ENCODE data around the gene EMC6.
"Not testable (repeated sequence)": the region's sequence is repeated elsewhere in the genome, so short reads cannot be mapped to it uniquely, and the experiment has no call there.

Gene EMC6

DNA sequence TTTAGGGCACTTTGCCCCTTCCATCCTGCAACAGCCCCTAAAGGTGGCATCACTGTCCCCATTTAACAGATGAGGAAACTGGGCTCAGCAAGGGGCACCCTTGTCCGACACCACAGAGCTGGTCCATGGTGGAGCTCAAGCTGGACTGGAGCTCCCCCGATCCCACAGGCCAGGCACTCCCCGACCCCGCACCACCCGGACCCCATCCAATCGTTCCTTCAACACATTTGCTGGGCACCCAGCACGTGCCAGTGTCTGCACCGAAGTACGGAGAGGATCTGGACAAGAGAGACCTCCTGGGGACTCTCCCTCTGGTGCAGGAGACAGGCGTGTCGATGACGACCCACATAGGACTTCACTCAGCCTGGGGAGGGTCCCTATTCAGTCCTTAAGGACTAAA lies 13.4 kb downstream of the EMC6 start:
- DNase-seq, result no peak

DNA sequence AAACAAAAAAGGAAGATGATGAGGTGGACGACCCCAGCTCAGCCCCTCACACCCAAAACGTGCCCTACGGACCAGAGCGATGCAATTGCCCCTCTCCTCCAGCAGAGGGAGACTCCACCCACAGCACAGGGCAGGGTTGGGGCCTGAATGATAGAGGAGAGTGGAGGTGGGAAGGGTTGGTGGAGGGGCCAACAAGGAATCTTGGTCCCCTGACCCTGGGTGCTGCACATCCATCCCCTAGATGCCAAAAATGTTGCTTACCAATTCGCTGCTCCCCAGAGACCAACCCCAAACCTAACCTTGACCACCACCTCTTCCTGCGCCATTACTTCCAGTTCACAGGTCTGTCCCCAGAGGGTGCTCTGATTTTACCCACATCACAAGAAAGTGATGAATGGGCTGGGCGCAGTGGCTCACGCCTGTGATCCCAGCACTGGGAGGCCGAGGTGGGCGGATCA lies 14.5 kb downstream of the EMC6 start:
- DNase-seq, result no peak

DNA sequence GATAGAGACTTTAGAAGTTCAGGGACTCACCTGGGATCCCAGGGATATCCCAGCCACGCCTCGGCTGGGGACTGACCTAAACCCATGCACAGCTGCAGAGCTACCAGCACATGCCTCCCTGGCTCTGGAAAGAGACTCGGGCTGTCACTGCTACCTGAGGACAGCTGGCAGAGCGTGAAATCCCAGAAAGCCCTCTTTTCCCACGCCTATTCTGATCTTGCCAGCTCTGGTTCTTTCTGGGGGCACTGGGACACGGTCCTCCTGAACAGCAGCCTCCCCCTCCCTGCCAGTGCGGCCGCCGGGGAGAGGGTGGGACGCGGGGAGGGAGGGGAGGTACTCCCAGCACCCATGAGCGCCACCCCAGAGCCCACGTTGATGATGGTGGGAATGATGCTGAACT lies 16.6 kb downstream of the EMC6 start:
- no peak for DNase-seq

DNA sequence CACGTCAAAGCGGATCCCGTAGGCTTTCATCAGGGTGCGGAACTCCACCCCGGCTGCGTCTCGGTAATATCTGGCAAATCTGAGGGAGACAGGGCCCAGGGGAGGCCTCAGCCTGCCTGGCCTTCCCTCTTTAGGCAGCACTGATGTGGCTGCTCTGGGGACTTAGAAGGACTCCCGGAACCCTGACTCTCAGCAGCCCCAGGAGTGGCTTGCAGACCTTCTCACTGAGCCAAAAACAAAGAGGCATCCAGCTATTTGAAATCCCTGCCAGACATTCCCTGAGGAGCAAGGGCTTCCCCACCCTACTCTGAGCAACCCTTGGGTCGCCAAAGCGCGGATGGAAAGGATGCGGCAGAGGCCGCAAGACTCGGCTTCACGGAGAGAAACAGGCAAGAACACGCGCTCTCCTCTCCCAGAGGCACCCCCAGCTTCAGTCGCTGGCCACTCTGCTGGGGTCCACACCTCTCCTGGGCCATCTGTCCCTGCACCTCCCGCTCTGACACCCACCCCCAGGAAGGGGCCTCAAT lies 19.5 kb downstream of the EMC6 start:
- no peak for DNase-seq

DNA sequence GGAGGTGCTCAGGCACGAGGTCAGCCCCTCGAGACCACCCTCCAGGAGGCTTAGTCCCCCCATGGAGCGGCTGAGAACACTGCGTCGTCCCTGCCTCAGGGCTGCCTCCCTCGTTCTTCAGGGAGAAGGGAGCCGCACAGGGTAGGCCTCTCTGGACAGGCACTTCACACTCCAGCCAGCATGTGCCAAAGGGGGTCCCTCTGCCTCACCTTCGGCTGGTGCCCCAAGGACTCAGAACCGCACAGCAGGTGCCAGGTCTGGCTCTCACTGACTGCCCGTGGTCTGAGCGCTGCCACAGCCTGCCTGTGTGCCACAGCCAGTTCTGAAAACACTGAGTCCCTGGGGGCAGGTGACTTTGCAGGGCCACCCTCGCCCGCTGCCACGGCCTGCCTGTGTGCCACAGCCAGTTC lies 20.2 kb downstream of the EMC6 start:
- DNase-seq, result no peak

DNA sequence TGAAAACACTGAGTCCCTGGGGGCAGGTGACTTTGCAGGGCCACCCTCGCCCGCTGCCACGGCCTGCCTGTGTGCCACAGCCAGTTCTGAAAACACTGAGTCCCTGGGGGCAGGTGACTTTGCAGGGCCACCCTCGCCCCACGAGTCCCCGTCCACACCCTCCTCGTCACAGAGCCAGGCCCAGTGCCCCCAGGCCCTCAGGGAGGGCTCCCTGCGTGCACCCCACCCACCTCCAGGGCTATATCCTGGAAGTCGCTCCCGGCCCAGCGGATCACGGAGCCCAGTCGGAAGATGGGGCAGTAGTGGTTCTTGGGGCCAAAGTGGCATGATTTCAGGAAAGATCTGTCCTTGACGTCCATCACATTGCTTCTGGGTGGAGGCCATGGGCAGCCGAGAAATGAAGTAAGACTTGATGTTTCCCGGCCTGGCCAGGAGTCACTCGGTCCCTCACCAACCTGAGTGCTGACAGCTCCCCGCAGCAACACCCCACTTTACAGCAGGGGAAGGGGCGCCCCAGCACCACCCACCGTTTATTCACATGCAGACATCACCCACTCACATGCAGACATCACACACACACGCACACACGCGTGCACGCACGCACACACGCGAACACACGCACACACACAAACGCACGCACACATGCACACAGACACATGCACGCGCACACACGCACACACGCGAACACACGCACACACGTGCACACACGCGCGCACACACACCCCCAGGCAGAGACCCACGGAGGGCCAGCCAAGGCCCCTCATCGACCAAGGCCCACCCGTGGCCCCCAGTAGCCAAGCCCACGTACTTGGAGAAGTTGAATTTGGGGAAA lies 20.9 kb downstream of the EMC6 start:
- no peak for DNase-seq

DNA sequence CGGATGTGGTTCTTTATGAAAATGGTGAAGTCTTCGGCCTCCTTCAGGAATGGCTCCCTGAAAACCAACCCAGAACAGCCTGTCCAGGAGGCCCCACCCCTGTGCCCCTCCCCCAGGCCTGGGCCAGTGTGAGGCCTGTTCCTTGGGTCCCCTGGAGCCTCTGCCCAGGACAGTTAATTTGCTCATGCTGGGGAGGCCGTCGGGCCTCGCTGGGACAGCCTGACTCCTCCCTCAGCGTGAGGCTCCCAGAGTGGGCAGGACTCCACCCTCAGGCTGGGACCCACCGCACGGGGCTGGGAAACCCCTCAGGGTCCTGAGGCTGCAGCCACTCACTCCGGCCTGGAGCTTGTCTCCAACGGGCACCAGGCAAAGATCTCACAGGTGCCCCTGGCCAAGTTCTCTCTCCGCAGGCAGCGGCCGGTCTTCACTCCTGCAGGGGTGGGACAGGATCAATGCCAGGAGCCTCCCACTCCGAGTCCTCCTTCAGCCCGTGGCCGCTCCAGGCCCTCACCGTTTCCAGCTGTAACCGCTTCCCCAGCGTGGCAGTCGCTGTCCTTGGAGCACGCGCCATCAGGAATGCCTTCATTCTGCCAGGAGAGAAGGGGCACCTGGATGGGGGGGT lies 21.6 kb downstream of the EMC6 start:
- DNase-seq, result no peak

DNA sequence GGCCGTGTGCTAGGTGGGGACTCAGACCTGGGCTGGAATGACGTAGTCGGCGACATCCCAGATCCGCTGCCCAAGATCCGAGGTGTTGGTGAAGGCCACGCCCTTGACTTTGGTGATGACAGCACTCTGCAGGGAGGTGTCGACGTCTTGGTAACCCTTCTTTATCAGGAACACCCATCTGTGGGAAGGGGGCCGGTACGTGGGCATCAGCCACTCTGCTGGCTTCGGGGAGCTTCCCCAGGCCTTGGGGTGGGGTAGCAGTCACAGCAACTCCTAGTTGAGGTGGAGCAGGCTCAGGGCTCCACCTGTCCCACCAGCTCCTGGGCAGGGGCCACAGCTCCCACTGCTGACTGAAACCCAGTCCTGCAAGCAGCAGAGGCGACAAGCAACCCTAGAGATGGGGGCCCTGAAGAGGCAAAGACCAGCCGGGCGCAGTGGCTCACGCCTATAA lies 23.0 kb downstream of the EMC6 start:
- no peak for DNase-seq

DNA sequence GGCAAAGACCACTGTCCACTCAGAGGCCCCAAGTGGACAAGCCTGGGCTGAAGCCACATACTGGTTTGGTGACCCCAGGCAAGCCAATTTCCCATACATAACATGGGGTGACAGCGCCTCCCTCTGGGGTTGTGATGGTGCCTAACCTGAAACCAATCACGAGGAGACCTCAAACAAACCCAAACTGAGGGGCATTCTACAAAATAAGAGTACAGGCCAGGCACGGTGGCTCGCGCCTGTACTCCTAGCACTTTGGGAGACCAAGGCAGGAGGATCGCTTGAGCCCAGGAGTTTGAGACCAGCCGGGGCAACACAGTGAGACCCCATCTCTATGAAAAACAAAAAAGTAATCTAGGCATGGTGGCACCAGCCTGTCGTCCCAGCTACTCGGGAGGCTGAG lies 23.7 kb downstream of the EMC6 start:
- no peak for DNase-seq

DNA sequence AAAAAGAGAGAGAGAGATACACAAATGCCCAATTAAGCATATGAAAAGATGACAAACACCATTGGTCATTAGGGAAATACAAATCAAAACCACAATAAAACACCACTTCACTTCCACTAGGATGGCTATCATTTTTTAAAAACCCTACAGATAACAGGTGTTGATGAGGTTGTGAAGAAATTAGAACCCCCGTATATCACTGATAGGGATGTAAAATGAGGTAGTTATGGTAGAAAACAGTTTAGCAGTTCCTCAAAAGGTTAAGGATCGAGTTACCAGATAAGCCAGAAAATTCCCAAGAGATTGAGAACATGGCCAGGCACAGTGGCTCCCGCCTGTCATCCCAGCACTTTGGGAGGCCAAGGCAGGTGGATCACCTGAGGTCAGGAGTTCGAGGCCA lies 24.5 kb downstream of the EMC6 start:
- DNase-seq, result no peak

DNA sequence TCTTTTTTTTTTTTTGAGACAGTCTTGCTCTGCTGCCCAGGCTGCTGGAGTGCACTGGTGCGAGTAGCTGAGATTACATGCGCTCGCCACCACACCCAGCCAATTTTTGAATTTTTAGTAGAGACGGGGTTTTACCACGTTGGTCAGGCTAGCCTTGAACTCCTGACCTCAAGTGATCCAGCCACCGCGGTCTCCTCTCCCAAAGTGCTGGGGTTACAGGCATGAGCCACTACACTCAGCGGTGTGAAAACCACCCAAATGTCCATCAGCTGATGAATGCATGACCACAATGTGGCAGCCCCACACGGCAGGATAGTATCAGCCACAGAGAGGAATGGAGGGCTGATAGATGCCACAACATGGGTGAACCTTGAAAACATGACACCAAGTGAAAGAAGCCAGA lies 25.2 kb downstream of the EMC6 start:
- DNase-seq, result no peak

DNA sequence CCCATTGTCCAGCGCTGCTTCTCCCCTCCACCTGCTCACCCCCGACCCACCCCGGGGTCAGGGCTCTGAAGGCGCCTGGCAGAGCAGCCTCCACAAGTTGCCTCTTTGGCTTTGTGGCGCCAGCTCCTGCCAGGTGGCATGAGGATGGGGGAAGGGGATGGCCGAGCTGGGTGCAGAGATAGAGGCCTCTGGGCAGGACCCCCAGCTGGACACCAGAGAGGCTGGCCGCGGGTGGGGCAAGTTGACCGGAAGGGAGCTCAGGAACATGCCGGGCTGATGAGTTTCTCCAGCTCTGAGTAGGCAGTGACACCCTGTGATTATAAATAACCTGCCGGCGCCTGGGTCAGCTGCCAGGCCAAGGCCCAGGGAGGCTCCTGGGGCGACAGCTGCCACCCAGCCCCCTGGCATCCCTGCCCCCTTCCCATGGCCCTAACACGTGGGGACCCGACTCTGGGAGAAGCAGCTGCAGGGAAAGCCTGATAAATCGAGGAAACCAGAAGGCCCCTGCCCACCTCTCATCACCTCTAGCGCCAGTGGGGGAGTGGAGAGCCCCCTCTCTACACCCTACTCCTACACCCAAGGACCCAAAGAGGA lies 26.6 kb downstream of the EMC6 start:
- no peak for DNase-seq

DNA sequence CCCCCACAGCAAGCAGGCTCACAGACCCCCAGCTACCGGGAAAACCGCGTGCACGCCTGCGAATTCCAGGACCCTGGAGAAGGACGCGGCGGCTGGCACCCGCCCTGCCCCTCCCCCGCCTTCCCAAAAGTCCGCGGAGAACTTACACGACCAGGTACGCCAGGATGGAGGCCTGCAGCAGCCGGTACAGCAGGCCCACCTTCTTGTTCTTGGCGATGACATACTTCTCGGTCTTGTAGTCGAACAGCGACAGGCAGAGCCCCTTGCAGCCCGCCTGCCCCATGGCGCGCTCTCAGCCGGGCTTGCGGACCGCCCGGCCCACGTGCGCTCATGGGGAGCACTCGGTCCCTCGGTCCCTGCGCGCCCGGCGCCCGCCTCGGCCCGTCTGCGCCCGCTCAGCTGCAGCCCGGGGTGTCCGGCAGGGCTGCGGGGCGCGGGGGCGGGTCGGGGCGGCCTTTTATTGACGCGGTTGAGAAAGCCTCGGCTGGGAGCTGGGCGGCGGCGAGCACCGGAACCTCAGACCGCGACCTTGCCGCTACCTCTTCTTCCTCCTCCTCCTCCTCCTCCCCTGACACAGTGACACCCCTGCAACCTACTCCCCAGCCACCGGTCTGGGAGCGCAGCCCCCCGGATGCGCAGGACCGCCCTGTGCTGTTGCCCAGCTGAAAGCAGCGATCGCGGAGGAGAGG lies 27.3 kb downstream of the EMC6 start, which contains the start of gene P2RX5:
TSS of gene P2RX5 (minus strand) at position 433 of the 689 bp plus-strand sequence. CDS start at position 283, 150 bp downstream.
- no peak for DNase-seq

DNA sequence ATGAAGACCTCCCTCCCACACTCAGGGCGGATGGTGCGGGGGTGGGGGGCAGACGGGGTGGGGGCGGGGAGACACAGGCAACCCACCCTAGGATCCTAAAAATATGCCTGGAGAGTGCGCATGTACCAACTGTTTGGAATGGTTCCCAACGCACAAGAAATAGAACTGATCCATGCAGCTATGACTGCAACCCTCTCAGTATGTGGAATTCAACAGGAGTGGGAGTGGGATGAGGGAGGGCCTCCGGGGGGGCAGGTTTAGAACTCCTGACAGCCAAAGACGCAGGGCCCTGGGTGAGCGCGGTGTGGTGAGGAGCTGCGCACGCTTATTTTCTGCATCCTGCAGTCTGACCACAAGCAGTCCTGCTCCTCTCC lies 28.5 kb downstream of the EMC6 start:
- no peak for DNase-seq

DNA sequence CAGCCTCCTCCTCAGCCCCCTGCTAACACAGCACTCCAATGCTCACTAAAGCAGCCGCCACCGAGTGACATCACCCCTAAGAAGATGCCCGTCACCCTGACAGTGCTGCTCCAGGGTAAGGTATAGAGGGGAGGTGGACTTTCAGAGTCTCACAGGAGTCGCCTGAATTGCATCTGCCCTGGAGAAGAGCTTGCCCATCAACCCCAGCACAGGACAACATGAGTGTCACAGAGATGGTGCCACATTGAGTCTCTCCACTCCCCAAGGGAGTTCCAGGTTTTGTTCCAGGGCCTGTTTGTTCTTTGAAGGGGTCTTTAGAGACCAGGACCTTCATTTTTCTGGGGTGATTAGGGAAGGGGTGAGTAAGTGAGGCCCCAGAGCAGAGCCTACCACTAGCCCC lies 29.5 kb downstream of the EMC6 start:
- DNase-seq, result no peak

DNA sequence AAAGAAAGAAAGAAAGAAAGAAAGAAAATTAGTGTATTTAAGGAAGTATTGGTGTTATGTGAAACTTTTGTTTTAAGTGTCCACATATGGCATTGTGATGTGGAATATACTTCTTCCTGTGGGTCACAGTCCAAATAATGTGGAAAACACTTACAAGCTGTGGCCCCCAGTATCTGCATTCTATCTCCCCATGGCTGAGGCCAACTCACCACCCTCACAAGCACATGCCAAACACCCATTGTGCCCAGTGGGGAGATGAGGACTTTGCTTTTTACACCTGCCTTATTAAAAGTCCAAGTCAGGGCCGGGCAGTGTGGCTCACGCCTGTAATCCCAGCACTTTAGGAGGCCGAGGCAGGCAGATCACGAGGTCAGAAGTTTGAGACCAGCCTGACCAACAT lies 31.3 kb downstream of the EMC6 start:
- no peak for DNase-seq

DNA sequence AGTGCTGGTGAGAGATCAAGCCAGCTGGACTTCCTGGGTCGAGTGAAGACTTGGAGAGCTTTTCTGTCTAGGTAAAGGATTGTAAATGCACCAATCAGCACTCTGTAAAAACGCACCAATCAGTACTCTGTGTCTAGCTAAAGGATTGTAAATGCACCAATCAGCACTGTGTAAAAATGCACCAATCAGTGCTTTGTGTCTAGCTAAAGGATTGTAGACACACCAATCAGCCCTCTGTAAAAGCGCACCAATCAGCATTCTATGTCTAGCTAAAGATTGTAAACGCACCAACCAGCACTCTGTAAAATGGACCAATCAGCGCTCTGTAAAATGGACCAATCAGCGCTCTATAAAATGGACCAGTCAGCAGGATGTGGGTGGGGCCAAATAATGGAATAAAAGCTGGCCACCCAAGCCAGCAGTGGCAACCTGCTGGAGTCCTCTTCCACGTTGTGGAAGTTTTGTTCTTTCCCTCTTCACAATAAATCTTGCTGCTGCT lies 33.5 kb downstream of the EMC6 start:
- DNase-seq, result not testable (repeated sequence)

DNA sequence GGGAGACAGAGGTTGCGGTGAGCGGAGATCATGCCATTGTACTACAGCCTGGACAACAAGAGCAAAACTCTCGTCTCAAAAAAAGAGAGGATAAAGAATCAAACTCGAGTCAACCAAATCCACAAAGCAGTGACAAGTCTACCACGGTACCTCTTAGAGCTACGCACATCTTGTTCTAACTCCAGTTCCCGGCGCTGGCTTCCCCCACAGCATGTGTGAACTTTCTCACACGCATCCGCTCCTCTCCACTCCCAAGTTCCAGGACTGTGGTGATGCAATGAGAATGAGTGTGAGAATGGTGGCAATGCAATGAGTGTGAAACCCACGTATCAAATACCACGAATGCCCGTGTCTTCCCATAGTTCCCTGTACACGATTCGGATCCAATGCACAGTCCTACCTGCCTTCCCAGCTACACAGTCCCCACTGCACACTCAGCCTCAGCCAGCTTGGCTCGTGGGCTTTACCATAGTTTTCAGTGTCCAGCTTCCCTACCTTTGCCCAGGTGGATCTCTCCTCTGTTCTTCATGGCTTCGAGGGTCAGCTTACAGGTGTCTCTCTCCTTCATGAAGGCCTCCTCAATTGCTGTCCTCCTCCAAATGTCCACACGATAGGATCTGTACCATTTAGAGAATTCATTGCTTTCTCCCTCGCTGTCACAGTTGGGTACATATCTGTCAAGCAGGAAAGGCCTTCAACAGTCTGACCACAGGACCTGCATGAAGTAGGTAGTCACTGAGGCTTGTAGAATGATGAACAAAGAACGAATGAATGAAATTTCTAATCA lies 36.5 kb downstream of the EMC6 start:
- DNase-seq, result no peak

DNA sequence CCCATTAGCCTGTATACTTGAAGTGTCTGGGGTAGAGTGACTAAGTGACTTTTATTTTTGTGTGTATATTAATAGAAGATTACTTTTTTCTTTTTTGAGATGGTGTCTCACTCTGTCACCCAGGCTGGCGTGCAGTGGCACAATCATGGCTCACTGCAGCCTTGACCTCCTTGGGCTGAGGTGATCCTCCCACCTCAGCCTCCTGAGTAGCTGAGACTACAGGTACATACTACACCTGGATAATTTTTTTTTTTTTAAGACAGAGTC lies 37.0 kb downstream of the EMC6 start:
- DNase-seq, result not testable (repeated sequence)

DNA sequence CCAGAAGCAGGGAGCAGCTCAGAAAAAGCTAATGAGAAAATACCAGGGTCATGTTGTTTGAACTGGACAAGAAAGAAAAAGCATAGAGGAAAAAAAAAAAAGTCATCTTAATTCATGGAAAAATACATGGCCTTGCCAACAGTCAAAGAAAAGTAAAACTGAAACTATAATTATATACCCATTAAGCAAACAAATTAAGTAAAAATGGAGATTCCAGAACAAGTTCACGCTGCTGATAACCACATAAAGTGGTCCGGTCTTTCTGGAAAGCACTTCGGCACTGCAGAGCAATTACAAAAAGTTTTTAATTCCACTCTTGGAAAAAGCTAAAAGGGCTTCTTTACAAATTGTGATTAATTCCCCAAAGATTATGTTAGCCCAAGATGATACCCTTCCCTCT lies 39.8 kb downstream of the EMC6 start:
- no peak for DNase-seq

DNA sequence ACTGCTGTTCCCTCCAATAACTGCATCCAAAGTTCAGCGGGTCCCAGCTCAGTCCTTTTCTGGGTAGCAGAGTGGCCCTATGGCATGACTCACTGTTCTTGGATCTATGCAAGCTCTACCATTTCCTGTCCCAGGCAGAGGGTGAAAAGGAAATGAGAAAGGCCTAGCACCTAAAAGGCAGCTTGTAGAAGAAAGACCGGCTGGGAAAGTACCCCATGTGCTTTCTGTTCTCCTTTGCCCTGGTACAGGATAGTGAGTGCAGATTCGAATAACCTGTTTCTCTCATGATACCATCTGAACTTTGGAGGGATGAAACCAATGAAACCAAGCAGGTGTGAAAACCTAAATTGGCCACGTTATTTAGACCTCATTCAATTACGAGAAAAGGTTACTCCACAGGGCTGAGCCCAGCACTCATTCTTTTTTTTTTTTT lies 42.4 kb downstream of the EMC6 start:
- DNase-seq, result no peak

DNA sequence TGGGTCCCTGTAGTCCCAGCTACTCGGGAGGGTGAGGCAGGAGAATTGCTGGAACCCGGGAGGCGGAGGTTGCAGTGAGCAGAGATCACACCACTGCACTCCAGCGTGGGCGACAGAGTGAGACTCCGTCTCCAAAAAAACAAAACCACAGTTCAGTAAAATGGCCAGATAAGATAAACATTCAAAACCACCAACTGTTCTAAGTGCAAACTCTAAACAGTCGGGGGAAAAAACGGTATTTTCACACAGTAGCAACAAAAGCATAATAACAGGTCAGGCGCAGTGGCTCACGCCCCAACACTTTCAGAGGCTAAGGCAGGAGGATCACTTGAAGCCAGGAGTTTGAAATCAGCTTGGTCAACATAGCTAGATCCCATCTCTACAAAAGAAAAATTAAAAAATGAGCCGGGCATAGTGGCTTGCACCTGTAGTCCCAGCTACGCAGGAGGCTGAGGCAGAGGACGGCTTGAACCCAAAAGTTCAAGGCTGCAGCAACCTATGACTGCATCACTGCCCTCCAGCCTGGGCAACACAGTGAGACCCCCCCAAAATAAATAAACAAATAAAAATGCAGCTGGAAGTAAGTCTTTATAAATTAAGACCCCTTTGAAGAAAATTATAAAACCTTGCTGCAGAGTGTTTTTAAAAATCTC lies 44.3 kb downstream of the EMC6 start:
- DNase-seq, result no peak

Measured in NCI-H2227 treated with DMSO at 0.1 percent for 48 hours (cell line).